GM23338 (cell line): ENCODE measurements around the gene MAN1C1. TPM values are rescaled to one million over a fixed set of nuclear protein-coding genes. Genes with fewer than 3 reads are reported as not detected.

Experiments
- ATAC-seq: fragments of 200-7000 bp; cut with Tn5 transposase; 3 replicates; pipeline ENCODE4 v1.9.1; 2020
- DNase-seq: peaks from one replicate; pipeline ENCODE4 v3.0.0-alpha.2; 2015; ENCODE audit warnings: low spot score
- H2AFZ ChIP-seq: fragments of 200-600 bp; sonication (generic); 2 replicates; pipeline ENCODE4 v1.8.0; 2016; ENCODE audit warnings: antibody characterized with exemption, mild to moderate bottlenecking, moderate library complexity
- H3F3A ChIP-seq: fragments of 200-600 bp; sonication (generic); replicated peaks from 2 replicates; pipeline ENCODE4 v1.8.0; 2017; ENCODE audit warnings: antibody characterized with exemption, mixed run types, low read depth
- H3K27ac ChIP-seq: fragments of 200-600 bp; sonication (generic); 2 replicates; pipeline ENCODE4 v1.6.1; 2016; ENCODE audit warnings: low read depth
- H3K27me3 ChIP-seq: fragments of 200-600 bp; sonication (generic); 2 replicates; pipeline ENCODE4 v1.8.0; 2016; ENCODE audit warnings: mild to moderate bottlenecking, mixed run types, moderate library complexity; ENCODE audit not compliant: insufficient read depth
- H3K36me3 ChIP-seq: fragments of 200-600 bp; sonication (generic); 2 replicates; pipeline ENCODE4 v1.8.0; 2016; ENCODE audit warnings: mild to moderate bottlenecking; ENCODE audit not compliant: insufficient read depth
- H3K4me1 ChIP-seq: fragments of 200-600 bp; sonication (generic); 2 replicates; pipeline ENCODE4 v1.8.0; 2016; ENCODE audit warnings: mild to moderate bottlenecking, moderate library complexity; ENCODE audit not compliant: insufficient read depth
- H3K4me2 ChIP-seq: fragments of 200-600 bp; sonication (generic); 2 replicates; pipeline ENCODE4 v1.7.1; 2017; ENCODE audit warnings: mixed run types
- H3K4me3 ChIP-seq: fragments of 200-600 bp; sonication (generic); 2 replicates; pipeline ENCODE4 v1.6.1; 2016; ENCODE audit warnings: mixed run types
- H3K79me2 ChIP-seq: fragments of 200-600 bp; sonication (generic); replicated peaks from 2 replicates; pipeline ENCODE4 v1.8.0; 2017; ENCODE audit warnings: mild to moderate bottlenecking; ENCODE audit not compliant: insufficient read depth
- H3K9me2 ChIP-seq: fragments of 200-600 bp; sonication (generic); 2 replicates; pipeline ENCODE4 v1.8.0; 2017; ENCODE audit not compliant: insufficient read depth
- H4K20me1 ChIP-seq: fragments of 200-600 bp; sonication (generic); replicated peaks from 2 replicates; pipeline ENCODE4 v1.8.0; 2017; ENCODE audit warnings: mild to moderate bottlenecking; ENCODE audit not compliant: insufficient read depth
- H3K27ac Mint-ChIP-seq: 2 replicates; pipeline ENCODE4 v1.8.0; 2020; ENCODE audit warnings: inconsistent platforms, mild to moderate bottlenecking, moderate library complexity, mixed read lengths
- H3K27me3 Mint-ChIP-seq: 3 replicates; pipeline ENCODE4 v1.8.0; 2022; ENCODE audit warnings: low read depth, mild to moderate bottlenecking, moderate library complexity, mixed read lengths, inconsistent platforms; ENCODE audit not compliant: insufficient read depth, poor library complexity
- H3K36me3 Mint-ChIP-seq: 3 replicates; pipeline ENCODE4 v1.8.0; 2021; ENCODE audit warnings: low read depth, mild to moderate bottlenecking, inconsistent platforms, moderate library complexity, mixed read lengths
- H3K4me1 Mint-ChIP-seq: 3 replicates; pipeline ENCODE4 v1.8.0; 2020; ENCODE audit warnings: mild to moderate bottlenecking, inconsistent platforms, mixed read lengths
- H3K4me3 Mint-ChIP-seq: 3 replicates; pipeline ENCODE4 v1.8.0; 2021; ENCODE audit warnings: moderate library complexity, mild to moderate bottlenecking, inconsistent platforms, mixed read lengths
- H3K9me3 Mint-ChIP-seq: 3 replicates; pipeline ENCODE4 v1.8.0; 2020; ENCODE audit warnings: moderate library complexity, mild to moderate bottlenecking, inconsistent platforms, mixed read lengths
- CTCF ChIP-seq, 2 experiments: fragments of 200-600 bp in 1 of 2; sonication (generic) in 1 of 2; conservative IDR thresholded peaks; 2 replicates each; pipeline versions ENCODE4 v1.5.1 to v1.6.1; 2016 to 2017; ENCODE audit warnings: antibody characterized with exemption in 2 of 2, low read depth in 2 of 2, mild to moderate bottlenecking in 2 of 2, moderate library complexity in 1 of 2
- REST ChIP-seq: IDR thresholded peaks from one replicate; pipeline ENCODE4 v1.6.1; 2018; ENCODE audit warnings: antibody characterized with exemption; ENCODE audit not compliant: unreplicated experiment
- ZNF462 ChIP-seq: fragments of 250-450 bp; sonication (Bioruptor Pico); IDR thresholded peaks from 2 replicates; pipeline ENCODE4 v1.5.0; 2020; ENCODE audit warnings: mild to moderate bottlenecking, moderate library complexity
- polyA plus RNA-seq: library from polyadenylated mRNA; unstranded; fragments of >200 nt; fragmentation: Nextera tagmentation; extraction: Ambion mirVana; gene quantifications from 2 replicates; pipeline ENCODE4 v1.2.1, GENCODE V29; 2016
- total RNA-seq: library from RNA; depleted of rRNA; stranded (reverse); fragments of >200 nt; shearing (Covaris generic); gene quantifications from 2 replicates; pipeline ENCODE4 v1.2.3, GENCODE V29; 2014

MAN1C1 gene
- total and polyA plus RNA-seq, 2 experiments from 2014 or later: 5.4 to 13.6 TPM

GRCh38 chr1:25643929-25644328 is 27.3 kb downstream of the MAN1C1 start (continued):
- TF ChIP-seq ZNF462 (CRISPR knock-in tag): no peak

- H3K27me3 ChIP-seq: 0 out of 2 replicates have a peak, but pooled peaks cover 4% of the 10 kb centered on the region
- DNase-seq (no peak), ATAC-seq (peak; percentile 74)
- Mint-ChIP-seq H3K27me3 (peaks cover 4% of the 10 kb centered on the region), H3K4me1 (peaks cover 7% of the 10 kb centered on the region), H3K36me3 (no peaks in the 10 kb centered on the region), H3K9me3 (no peaks in the 10 kb centered on the region), H3K27ac (no peak overlapping the region), H3K4me3 (no peak overlapping the region)
- no peak overlapping the region for H3K27ac ChIP-seq
- H3K4me3 ChIP-seq: no peak overlapping the region
- no peaks in the 10 kb centered on the region; the same call in none of the 2 replicates for H4K20me1 ChIP-seq
- H3K79me2 ChIP-seq: no peaks in the 10 kb centered on the region
- no peaks in the 10 kb centered on the region for H3K9me2 ChIP-seq
- H3K4me1 ChIP-seq: peaks cover 8% of the 10 kb centered on the region; the same call in 1 of the 2 replicates
- H3K36me3 ChIP-seq: no peaks in the 10 kb centered on the region
- no peaks in the 10 kb centered on the region for H3F3A ChIP-seq
- TF ChIP-seq REST: no peak
- peak; percentile 13 to 25; a peak in 1 of 4 replicates for TF ChIP-seq CTCF (conservative IDR thresholded peaks at IDR 0.05; ENCODE audit: low read depth in 2 of 2)
- no peak overlapping the region for H3K4me2 ChIP-seq
- H2AFZ ChIP-seq: no peak overlapping the region
Measured at GRCh38 chr1:25644962-25645361, 28.4 kb downstream of the MAN1C1 start.
